ENCODE measurements around the gene HSPA12B.

DNA sequence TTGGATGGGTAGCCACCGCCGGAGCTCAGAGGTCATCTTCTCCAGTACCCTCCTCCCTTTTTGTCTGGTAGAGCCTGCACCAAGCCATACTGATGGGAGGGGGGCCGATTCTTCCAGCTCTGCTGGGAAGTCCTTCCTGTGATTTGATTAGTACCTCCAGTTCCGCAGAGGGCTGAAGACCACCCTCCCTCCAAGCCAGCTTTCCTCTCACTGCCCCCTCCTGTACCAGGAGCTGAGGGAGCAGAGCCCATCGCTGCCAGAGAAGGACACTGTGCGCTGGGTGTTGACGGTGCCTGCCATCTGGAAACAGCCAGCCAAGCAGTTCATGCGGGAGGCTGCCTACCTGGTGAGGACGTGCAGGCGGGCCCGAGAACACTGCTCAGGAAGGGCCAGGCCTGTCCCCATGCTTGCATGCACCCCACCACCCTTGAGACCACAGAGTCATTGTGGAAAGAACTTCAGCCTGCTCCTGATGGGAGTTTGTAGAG lies 13.2 kb downstream of the HSPA12B start:
- TF ChIP-seq, protein P1, sequence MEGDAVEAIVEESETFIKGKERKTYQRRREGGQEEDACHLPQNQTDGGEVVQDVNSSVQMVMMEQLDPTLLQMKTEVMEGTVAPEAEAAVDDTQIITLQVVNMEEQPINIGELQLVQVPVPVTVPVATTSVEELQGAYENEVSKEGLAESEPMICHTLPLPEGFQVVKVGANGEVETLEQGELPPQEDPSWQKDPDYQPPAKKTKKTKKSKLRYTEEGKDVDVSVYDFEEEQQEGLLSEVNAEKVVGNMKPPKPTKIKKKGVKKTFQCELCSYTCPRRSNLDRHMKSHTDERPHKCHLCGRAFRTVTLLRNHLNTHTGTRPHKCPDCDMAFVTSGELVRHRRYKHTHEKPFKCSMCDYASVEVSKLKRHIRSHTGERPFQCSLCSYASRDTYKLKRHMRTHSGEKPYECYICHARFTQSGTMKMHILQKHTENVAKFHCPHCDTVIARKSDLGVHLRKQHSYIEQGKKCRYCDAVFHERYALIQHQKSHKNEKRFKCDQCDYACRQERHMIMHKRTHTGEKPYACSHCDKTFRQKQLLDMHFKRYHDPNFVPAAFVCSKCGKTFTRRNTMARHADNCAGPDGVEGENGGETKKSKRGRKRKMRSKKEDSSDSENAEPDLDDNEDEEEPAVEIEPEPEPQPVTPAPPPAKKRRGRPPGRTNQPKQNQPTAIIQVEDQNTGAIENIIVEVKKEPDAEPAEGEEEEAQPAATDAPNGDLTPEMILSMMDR (IDR thresholded peaks at IDR 0.05; ENCODE audit: low read depth, low read length): no peak
- TF ChIP-seq POLR2A (IDR thresholded peaks at IDR 0.05; ENCODE audit: extremely low read depth, insufficient read length): no peak
- TF ChIP-seq, protein P2, sequence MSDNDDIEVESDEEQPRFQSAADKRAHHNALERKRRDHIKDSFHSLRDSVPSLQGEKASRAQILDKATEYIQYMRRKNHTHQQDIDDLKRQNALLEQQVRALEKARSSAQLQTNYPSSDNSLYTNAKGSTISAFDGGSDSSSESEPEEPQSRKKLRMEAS (IDR thresholded peaks at IDR 0.05; ENCODE audit: low read depth, low read length): no peak

Data from NB4 (cell line).